Measurements from ENCODE around the gene ATP8B4.

DNA sequence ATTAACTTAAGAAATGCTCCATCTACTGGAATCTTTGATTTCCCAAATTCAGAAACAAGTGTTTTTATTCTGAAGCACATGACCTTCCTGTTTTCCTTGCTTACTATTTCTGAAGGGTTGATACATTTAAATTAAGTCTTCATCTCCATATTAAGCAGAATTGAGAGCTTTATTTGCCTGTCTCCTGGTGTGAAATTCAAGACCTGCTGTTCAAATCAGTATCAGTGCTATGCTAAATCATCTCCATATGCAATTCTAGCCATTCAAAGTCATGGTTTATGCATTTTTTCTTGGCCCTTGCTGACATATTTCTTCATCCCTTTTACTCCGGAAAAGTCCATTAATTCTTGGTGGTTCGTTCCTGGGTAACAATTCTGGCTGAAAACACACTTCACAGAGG lies 195.4 kb downstream of the ATP8B4 start:
- TF ChIP-seq CTCF (IDR thresholded peaks at IDR 0.05; ENCODE audit: low read length) (no peak), EZH2 (IDR thresholded peaks at IDR 0.05; ENCODE audit: borderline replicate concordance, low read length) (no peak)
